ENCODE results near the gene FGFR3. TPM values are rescaled to one million over a fixed set of nuclear protein-coding genes. Genes with fewer than 3 reads are reported as not detected.

The FGFR3 gene
- total RNA-seq, 1 donor from 2014 or later: 4.7 TPM

DNA sequence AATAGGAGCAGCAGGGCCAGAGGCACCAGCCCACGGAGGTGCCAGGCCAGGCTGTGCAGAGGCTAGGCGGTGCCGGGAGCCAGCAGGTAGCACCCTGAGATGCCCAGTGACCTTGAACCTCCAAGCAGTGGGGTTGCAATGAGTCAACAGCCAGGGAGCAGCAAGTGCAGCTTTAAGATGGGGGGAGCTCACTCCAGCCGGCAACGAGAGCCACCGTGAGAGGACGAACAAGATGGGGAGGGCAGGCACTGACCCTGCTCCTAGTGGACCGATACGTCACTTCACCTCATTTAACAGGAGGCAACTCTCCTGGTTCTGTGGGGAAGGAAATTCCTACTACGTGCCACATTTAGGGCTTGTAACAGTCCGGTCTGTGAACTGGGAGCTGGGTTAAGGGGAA is 58.1 kb downstream of the FGFR3 start:
- intact Hi-C loops (cut with DNase I): no loop called here
- DNase-seq (ENCODE audit: low spot score): no peak

DNA sequence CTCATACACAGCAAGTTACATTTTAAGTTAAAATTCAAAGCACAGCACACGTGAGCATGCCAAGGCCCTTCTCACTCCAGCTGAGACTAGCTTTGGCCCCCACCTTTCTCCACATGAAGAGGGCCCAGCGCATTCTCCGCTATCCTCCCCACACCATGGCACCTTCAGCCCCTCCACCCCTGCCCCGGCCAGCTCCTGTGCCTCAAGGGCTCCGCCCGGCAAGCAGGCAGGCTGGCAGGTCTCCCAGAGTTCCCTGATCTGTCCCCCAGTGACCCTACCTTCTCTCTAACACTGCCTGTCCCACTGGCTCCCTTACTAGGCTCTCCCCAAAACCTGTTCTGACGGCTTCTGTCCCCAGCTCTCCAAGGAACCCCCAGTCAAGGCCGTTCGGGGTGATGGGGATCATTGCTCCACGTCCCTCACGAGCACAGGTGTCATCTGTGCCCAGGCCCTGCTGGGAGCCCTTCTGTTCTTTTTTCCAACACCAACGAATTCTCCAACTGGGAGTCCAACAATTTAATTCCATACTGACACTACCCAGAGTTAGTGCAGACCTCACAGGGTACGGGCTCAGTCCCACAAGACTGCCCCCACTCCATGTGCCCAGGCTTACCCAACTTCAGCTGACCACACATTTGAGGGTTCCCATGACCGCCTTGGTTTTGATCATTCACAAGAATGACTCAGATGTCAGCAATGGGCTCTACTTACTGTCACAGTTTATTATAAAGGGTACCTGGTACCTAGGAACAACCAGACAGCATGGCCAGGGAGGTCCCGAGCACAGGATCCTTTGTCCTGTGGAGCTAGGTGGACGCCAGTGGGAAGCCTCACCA is 58.7 kb downstream of the FGFR3 start:
- intact Hi-C loops (cut with DNase I): no loop called here
- DNase-seq (ENCODE audit: low spot score): no peak

DNA sequence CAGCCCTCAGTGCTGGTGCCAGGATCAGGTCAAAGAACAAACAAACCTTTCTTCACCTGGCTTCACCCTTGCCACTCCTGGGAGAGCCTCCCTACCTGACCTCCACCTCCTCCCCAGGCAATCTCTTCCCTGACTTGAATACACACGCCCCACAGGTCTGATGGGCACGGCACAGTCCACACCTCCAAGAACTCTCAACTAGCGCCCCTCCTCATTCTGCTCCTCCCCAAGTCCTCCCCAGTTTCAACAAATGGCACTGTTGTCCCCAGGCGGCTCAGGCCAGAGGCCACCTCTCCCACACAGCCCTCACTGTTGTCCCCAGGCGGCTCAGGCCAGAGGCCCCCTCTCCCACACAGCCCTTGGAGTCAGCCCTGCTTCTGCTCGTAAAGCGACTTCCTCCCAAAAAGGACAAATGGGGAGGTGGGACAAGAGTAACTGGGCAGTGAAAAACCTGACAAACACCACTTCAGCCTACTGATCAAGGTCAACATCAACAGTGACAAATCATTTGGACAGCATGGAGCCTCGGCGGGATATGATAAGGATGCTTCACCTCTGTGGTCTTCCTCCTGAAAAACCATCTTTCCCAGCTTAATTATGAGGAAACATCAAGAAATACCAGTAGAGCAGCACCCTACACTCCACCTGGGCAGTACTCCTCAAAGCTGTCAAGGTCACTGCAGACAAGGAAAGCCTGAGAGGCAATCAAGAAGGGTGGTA is 60.0 kb downstream of the FGFR3 start:
- intact Hi-C loops (cut with DNase I): no loop called here

DNA sequence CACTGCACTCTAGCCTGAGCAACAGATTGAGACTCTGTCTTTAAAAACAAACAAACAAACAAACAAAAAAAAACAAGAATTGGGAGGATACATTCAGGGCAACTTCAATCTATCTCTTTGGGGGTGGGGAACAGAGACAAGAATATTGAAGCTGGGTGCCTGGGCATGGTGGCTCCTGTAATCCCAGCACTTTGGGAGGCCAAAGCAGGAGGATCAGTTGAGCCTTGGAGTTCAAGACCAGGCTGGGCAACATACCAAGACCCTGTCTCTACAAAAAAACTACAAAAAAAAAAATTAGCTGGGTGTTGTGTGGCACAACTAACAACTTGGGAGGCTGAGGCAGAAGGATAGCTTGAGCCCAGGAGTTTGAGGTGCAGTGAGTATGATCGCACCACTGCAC is 61.7 kb downstream of the FGFR3 start:
- intact Hi-C loops (cut with DNase I): no loop called here
- no peak for DNase-seq (ENCODE audit: low spot score)

More for the DNA sequence above, 60.0 kb downstream of the FGFR3 start:
- no peak for DNase-seq (ENCODE audit: low spot score)

DNA sequence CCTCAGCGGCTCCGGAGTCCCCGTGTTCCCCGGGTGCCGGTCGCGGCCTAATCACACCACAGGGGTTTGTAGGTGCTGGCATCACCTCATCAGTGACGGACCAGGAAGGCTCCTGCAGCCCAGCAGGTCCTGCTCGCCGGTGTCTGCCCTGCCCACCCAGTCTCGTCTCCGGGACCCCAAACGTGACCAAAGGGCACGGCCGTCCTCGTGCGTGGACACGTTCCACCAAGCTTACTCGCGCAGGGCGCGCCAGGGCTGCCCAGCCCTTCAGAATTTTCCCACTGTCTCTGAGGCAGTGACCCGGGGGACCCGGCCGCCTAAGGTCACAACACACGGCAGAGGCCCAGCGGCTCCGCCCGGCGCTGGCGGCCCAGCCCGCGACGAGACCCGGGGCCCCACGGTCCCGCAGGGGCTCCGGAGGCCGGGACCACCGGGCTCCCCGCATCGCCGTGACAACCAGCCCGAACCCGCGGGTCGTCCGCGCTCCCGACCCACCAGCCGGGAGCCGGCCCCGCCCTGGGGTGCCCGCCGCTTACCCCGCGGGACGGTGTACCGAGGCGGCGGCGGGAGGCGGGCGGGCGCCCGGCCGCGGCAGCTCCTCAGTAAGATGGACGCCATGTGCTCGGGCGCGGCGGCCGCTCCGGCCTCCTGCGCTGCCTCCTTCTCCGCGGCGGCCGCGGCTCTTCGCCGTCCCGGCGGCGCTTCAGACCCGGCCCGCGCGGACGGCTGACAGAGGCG is 62.4 kb downstream of the FGFR3 start:
- intact Hi-C loops (cut with DNase I): loop anchor here (2.0 kb wide), 1 partner anchor 15 kb away; the partner anchor contains the start of gene NSD2
- DNase-seq (ENCODE audit: low spot score): no peak

DNA sequence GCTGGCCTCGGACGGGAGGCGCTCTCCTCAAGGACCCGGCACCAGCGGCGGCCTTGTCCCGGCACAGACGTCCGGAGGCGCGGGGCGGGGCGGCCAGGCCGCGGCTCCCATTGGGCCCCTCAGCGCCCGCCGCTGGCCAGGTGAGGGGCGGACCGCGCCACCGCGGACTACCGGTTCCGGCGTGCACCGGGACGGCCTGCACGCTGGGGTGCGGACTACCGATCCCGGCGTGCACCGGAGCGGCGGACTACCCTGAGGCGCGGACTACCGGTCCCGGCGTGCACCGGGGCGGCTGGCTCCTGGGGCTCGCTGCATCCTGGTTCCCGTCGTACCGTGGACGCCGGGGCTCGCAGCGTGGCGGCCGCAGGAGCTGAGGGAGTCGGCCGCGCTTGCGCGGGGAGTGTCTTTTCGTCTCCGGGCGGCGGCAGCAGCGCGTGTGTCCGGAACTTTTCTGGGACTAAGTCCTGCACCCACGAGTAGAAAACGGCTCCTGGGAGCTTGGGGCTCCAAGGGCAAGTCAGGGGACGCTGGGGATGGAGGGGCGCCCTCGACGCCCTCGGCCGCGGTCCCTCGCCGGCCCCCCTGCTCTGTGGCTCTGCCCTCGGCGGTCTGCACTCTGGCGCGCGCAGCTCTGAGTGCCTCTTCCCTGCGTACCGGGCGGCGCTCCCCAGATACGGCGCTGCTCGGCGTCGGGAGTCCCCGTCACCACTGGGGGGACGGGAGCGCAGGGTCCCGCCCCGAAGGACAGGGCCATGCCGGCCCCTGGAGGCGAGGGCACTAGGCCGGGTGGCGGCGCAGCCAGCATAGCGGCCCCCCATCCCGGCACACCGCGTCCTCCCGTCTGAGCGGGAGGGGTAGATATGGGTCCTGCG is 63.2 kb downstream of the FGFR3 start, which contains the start of gene LETM1:
LETM1 (minus strand) TSS at position 86 of the 872 bp plus-strand sequence. CDS start 206 bp downstream, outside the sequence.
- intact Hi-C loops (cut with DNase I): loop anchor here (2.0 kb wide), 1 partner anchor 14 kb away; the partner anchor contains the start of gene NSD2

DNA sequence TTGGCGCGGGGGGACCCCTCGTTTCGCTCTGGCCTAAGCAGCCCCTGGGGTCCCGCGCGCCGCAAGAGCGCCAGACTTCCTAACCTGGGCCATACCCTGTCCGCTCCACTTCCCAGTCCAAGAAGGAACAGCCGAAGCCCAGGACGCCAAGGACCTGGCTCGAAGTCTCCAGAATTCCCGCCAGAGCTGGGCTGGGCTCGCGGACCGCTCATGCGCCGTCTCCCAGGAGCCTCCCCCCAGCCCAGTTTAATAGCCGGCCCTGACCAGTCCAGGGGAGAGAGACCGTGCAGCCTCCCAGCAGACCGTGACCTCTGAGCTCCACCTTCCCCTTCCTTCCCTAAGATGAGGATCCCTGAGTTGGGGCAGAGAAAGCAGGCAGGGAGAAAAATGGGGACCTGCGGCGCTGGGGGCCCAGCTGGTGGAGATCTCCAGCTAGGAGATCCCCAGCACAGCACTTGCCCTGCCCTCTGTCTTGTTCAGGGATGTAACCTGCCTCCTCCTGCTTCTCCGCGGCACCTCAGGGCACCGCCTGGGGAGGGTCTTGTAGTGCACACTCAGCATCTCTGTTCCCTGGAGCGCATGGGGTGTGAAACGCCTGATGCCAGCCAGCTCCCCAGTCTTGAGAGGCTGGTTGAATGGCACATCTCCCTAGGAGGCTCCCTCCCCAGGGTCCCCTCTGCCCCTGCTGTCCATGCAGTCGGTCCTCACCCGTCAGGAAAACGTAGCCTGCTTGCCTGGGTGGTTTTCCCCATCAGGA is 64.0 kb downstream of the FGFR3 start:
- intact Hi-C loops (cut with DNase I): loop anchor here (2.0 kb wide), 1 partner anchor 14 kb away; the partner anchor contains the start of gene NSD2
- no peak for DNase-seq (ENCODE audit: low spot score)

More for the DNA sequence above, 63.2 kb downstream of the FGFR3 start, which contains the start of gene LETM1:
- DNase-seq (ENCODE audit: low spot score): peak; percentile 97

DNA sequence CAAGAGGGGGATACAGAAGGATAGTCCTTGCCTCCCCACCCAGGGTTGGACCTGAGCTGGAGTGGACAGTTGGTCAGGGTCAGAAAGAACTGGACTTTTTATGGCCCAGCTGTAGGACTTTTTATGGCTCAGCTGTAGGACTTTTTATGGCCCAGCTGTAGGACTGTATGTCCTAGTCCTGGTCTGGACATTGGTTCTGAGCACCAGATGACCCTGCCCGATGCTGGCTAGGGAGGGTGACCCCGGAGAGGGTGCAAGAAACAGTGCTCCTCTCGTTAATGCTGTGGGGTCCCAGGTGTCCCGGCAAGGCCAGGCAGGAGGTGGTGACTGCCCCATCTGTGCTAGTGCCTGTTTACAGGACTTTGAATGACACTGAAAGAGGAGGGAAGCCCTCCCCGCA is 64.8 kb downstream of the FGFR3 start:
- intact Hi-C loops (cut with DNase I): loop anchor here (2.0 kb wide), 1 partner anchor 13 kb away; the partner anchor contains the start of gene NSD2
- no peak for DNase-seq (ENCODE audit: low spot score)

Other genes starting within 250 kb of the FGFR3 start
- 1.00 TPM for gene FAM53A, start 109.0 kb upstream of the FGFR3 start, total RNA-seq
- gene SLBP, start 81.0 kb upstream of the FGFR3 start, total RNA-seq: 12.1 TPM
- gene TMEM129, start 72.0 kb upstream of the FGFR3 start, total RNA-seq: 38.1 TPM
- 4.1 TPM for gene TACC3, start 71.8 kb upstream of the FGFR3 start, total RNA-seq
- 37.8 TPM for gene LETM1, start 62.9 kb downstream of the FGFR3 start, total RNA-seq
- 60.4 TPM for gene NSD2, start 78.1 kb downstream of the FGFR3 start, total RNA-seq
- 14.7 TPM for gene NELFA, start 215.7 kb downstream of the FGFR3 start, total RNA-seq

All from cardiac septum (tissue), 1 donor.